Calu3 (cell line): ENCODE results near the gene GABBR1. TPM values are rescaled to one million over a fixed set of nuclear protein-coding genes. Genes with fewer than 3 reads are reported as not detected.

ENCODE experiments used
- BruUV-seq: library from RNA; stranded (reverse); fragments of 400-500 nt; replicated peaks from 2 replicates; lab custom pipeline; 2021; lab: Mats Ljungman, UMichigan
- CTCF ChIA-PET: fragments of 300-600 bp; sonication (Branson Sonifier 250); formaldehyde crosslinking; loops from one replicate; lab custom pipeline; 2022; ENCODE audit warnings: antibody characterized with exemption; lab: Charles Lee
- DNase-seq: peaks from one replicate; pipeline ENCODE4 v3.0.0; 2022
- H3K27ac Mint-ChIP-seq: one replicate; pipeline ENCODE4 v1.8.0; 2022; ENCODE audit warnings: mixed read lengths; ENCODE audit not compliant: unreplicated experiment
- H3K27me3 Mint-ChIP-seq: one replicate; pipeline ENCODE4 v1.8.0; 2022; ENCODE audit warnings: mixed read lengths; ENCODE audit not compliant: unreplicated experiment
- H3K36me3 Mint-ChIP-seq: one replicate; pipeline ENCODE4 v1.8.0; 2022; ENCODE audit warnings: mild to moderate bottlenecking, moderate library complexity, mixed read lengths; ENCODE audit not compliant: insufficient read depth, unreplicated experiment
- H3K4me1 Mint-ChIP-seq: one replicate; pipeline ENCODE4 v1.8.0; 2022; ENCODE audit warnings: mild to moderate bottlenecking, low read depth, mixed read lengths; ENCODE audit not compliant: unreplicated experiment
- H3K4me3 Mint-ChIP-seq: one replicate; pipeline ENCODE4 v1.8.0; 2022; ENCODE audit warnings: mild to moderate bottlenecking, low read depth, moderate library complexity, mixed read lengths; ENCODE audit not compliant: unreplicated experiment
- H3K9me3 Mint-ChIP-seq: one replicate; pipeline ENCODE4 v1.8.0; 2022; ENCODE audit warnings: low read depth, mixed read lengths; ENCODE audit not compliant: unreplicated experiment
- intact Hi-C: fragments of 100-400 bp; cut with micrococcal nuclease; formaldehyde crosslinking; loops from one replicate; pipeline ENCODE4 v1.10.0; 2022; ENCODE audit not compliant: unreplicated experiment
- total RNA-seq: library from RNA; stranded (reverse); gene quantifications from 2 replicates; pipeline ENCODE4 v1.2.3, GENCODE V29; 2022
- TF ChIP-seq, protein P1 (sequence below): fragments of 200-600 bp; IDR thresholded peaks from one replicate; pipeline ENCODE4 v1.8.0; 2022; ENCODE audit warnings: antibody characterized with exemption; ENCODE audit not compliant: unreplicated experiment

The GABBR1 gene
- total RNA-seq, 1 experiment from 2014 or later, result 42.2 TPM

DNA sequence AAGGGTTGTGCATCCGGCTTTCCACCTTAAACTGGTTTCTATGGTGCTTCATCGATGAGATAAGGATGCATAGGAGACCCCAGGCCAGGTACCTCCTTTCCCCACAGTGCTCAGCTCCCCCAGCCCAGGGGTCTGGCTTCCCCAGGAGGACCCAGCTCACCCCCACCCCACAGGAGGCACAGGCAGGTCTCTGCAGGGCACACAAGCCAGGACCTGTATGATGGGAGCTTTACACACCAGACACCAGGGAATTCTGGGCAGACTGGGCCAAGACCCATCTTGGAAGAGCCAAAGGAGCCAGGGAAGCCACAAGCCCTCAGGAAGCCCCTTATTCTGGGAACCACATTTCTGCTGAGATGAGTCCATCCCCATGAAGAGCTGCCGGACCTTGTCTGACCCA is 103.0 kb downstream of the GABBR1 start:
- H3K36me3 Mint-ChIP-seq, result peaks cover 5% of the 10 kb centered on the region
- CTCF ChIA-PET, result no interaction called here

DNA sequence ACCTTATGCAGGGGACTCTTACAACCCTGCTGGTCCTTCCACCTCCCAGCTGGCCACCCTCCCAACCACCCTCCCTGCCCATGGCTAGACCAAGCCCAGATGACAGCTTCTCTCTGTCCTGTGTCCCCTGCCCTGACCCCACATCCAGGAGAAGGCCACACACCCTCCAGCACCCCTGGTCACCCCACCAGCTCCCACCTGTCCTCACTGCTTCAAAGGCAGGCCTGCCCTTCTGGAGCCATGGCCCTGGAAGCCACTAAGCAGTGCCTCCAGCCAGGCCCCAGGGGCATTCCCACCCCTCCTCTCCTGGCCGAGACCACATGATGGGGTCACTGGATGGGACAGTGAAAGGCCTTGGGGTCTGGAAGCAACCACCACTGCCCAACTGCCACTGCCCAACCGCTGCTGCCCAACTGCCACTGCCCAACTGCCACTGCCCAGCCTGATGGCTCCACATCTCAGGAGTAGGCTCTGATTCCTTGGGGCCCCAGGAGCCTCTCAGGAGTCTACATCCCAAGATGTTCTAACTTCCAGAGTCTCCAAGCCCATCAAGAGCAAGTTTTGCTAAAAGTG is 103.9 kb downstream of the GABBR1 start:
- DNase-seq, result no peak
- peaks cover 2% of the 10 kb centered on the region for H3K9me3 Mint-ChIP-seq
- peaks cover 5% of the 10 kb centered on the region for H3K36me3 Mint-ChIP-seq
- TF ChIP-seq, protein P1, sequence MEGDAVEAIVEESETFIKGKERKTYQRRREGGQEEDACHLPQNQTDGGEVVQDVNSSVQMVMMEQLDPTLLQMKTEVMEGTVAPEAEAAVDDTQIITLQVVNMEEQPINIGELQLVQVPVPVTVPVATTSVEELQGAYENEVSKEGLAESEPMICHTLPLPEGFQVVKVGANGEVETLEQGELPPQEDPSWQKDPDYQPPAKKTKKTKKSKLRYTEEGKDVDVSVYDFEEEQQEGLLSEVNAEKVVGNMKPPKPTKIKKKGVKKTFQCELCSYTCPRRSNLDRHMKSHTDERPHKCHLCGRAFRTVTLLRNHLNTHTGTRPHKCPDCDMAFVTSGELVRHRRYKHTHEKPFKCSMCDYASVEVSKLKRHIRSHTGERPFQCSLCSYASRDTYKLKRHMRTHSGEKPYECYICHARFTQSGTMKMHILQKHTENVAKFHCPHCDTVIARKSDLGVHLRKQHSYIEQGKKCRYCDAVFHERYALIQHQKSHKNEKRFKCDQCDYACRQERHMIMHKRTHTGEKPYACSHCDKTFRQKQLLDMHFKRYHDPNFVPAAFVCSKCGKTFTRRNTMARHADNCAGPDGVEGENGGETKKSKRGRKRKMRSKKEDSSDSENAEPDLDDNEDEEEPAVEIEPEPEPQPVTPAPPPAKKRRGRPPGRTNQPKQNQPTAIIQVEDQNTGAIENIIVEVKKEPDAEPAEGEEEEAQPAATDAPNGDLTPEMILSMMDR, result no peak
- no peak overlapping the region for H3K4me3 Mint-ChIP-seq
- CTCF ChIA-PET, result no interaction called here
- no peaks in the 10 kb centered on the region for H3K27me3 Mint-ChIP-seq
- BruUV-seq, result no TSS peak
- intact Hi-C loops, result no loop called here
- H3K4me1 Mint-ChIP-seq, result peaks cover 23% of the 10 kb centered on the region
- no peak overlapping the region for H3K27ac Mint-ChIP-seq

More for the DNA sequence above, 103.0 kb downstream of the GABBR1 start:
- no TSS peak for BruUV-seq
- DNase-seq, result no peak
- H3K27me3 Mint-ChIP-seq, result no peaks in the 10 kb centered on the region
- peaks cover 14% of the 10 kb centered on the region for H3K4me1 Mint-ChIP-seq
- no peak overlapping the region for H3K4me3 Mint-ChIP-seq
- H3K27ac Mint-ChIP-seq, result no peak overlapping the region
- H3K9me3 Mint-ChIP-seq, result peaks cover 2% of the 10 kb centered on the region
- TF ChIP-seq, protein P1, result no peak
- intact Hi-C loops, result no loop called here

DNA sequence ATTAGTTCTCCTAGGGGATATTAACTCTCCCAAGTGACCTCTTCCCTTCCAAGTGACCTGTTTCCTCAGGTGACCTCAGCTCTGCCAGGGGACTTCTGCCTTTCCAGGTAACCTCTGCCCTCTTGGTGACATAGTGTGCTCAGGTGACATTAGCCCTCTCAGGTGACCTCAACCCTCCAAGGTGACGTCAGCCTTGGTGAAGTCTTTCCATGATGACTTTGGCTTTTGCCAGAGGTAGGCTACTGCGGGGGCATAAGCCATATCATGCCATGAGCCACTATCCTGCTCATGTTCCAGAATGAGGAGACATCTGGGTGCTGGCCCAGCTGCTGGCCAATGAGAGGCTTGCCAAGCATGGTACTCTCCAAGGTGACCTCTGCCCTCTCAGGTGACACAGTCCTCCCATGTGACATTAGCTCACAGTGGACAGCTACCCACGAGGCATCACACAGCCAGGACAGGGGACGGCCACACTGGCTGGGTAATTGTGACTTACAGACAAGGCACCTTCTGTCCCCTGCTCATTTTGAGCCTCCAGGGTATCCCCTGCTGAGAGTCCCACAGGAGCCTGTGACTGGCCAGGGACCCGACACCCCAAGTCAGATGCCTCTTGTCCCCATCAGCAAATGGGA is 104.6 kb downstream of the GABBR1 start:
- intact Hi-C loops, result no loop called here
- TF ChIP-seq, protein P1, result no peak

DNA sequence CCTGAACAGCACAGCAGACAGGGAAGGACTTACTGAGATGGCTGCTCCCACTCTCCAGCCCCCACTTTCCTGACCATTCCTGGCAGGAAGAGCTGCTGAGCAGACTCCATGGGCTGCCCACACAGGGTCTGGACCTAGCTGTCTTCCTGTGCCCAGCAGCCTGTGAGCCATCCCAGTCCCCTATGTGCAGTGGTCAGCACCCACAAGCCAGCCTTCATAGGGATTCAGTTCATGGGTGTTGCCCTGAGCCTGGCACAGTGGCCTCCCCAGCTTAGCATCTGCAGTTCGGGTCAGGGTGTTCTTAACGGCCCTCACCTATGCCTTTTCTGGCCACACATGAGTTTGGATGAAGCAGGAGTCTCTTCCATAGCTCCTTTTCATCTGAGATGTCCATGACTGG is 105.4 kb downstream of the GABBR1 start:
- Mint-ChIP-seq H3K27me3 (no peaks in the 10 kb centered on the region), H3K4me1 (peaks cover 36% of the 10 kb centered on the region), H3K36me3 (peaks cover 9% of the 10 kb centered on the region), H3K27ac (no peak overlapping the region), H3K4me3 (no peak overlapping the region), H3K9me3 (peaks cover 5% of the 10 kb centered on the region)
- CTCF ChIA-PET, result interaction anchor here (0.8 kb wide), 1 partner anchor 103 kb away, joined by 3 read pairs; no protein-coding TSS in a partner anchor
- intact Hi-C loops, result no loop called here
- TF ChIP-seq, protein P1, result no peak
- DNase-seq, result no peak
- BruUV-seq, result no TSS peak

More for the DNA sequence above, 104.6 kb downstream of the GABBR1 start:
- Mint-ChIP-seq H3K27ac (no peak overlapping the region), H3K27me3 (no peaks in the 10 kb centered on the region), H3K4me1 (peaks cover 28% of the 10 kb centered on the region), H3K36me3 (peaks cover 5% of the 10 kb centered on the region), H3K4me3 (no peak overlapping the region), H3K9me3 (peaks cover 2% of the 10 kb centered on the region)
- no TSS peak for BruUV-seq
- CTCF ChIA-PET, result no interaction called here
- DNase-seq, result no peak
